Limb (tissue), 2 donors: ENCODE data around the gene MMP8.

Experiments used
- DNase-seq, 2 donors: peaks; one replicate each; pipeline ENCODE4 v3.0.0-alpha.2; 2016; ENCODE audit errors: extremely low spot score in 2 of 2

The MMP8 gene

GRCh38 chr11:102727890-102728289, 3.1 kb upstream of the MMP8 start:
- DNase-seq = no peak

DNA sequence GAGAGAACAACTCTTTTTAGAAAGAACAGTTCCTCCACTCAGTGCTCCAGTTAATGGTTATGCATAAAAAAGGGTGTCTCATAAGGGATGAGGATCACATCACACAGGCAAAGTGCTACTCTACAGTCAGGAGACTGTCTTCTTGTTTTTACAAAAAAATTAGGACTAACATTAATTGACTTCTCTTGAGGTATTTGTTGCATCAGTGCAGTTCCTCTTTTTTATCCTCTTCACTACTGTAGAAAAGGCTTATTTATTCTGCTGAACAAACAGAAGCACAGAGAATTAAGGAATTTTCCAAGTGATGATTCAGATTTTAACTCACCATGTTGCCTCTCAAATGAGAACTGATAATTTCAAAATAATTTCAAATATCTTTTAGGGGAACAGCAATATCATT, 1.9 kb downstream of the MMP8 start:
- no peak for DNase-seq

DNA sequence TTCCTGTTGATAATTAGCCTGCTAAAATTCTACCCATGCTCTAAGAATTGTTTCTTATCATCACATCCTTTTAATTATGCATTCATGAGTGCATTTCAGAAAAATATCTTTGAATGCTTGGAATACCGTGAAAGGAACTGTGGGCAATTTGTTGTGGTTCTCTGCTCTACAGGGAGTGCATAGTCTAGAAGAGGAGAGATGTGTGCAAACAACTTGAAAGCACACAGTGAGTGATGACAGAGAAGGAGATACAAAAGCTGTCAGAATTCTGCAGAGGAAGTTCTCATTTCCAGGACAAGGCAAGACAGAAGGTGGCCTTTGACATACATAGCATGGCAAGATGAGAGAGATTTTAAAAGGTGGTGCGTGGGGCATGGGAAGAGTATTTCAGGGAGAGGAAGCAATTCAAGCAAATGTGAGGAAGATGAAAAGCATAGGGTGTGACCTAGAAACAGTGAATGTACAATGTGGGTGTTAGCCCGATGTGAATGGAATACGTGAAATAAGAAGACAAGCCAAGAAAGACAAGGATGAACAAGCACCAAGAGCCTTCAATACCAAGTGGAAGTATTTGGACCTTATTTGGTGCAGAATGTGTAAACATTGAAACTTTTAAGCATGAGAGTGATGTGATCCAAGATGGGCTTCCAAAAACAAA, 5.0 kb downstream of the MMP8 start:
- DNase-seq = no peak

GRCh38 chr11:102717280-102717679, 7.5 kb downstream of the MMP8 start:
- DNase-seq = no peak

GRCh38 chr11:102716527-102716926, 8.2 kb downstream of the MMP8 start:
- DNase-seq = no peak

GRCh38 chr11:102712137-102712536, 12.6 kb downstream of the MMP8 start:
- no peak for DNase-seq

- no peak for DNase-seq
Observed at GRCh38 chr11:102709201-102709945, 15.4 kb downstream of the MMP8 start.

DNA sequence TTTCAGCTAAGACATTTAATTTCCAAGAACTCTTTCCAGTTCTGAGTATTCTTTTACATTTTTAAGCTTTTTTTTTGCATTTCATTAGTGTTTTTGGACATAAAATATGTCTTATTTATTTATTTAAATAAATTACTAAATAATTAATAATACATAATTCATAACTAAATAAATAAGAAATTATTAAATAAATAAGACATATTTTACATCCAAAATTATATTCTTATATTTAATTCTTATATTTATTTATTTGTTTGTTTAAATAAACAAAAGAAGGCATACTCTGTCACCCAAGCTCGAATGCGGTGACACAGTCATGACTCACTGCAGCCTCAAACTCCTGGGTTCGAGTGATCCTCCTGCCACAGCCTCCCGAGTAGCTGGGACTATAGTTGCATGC, 16.1 kb downstream of the MMP8 start:
- no peak for DNase-seq

DNA sequence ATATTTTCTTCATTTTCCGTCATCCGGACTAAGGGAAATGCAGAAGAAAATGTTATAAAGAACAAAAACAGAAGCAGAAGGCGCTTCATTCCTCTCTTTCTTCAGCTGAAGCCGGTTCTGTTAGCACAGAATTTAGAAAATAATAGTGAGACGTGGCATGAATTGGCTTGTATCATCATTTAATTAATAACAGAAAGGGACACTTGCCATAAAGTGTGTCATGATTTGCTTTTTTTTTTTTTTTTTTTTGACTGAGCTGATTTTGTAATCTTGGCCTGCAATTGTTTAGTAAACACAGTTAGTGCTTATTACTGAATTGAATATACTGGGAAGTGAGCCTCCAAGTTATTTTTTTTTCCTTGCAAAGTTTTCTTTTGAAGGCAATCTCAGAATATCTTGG, 19.1 kb downstream of the MMP8 start, which contains the start of gene MMP27:
Gene MMP27, minus strand, starts transcription at position 144 of the 400 bp plus-strand sequence. Its CDS starts 55 bp downstream, at position 89.
- DNase-seq = no peak

GRCh38 chr11:102704841-102705240, 19.9 kb downstream of the MMP8 start:
- DNase-seq = no peak

- DNase-seq = no peak
Observed at GRCh38 chr11:102703826-102704493, 20.8 kb downstream of the MMP8 start.

DNA sequence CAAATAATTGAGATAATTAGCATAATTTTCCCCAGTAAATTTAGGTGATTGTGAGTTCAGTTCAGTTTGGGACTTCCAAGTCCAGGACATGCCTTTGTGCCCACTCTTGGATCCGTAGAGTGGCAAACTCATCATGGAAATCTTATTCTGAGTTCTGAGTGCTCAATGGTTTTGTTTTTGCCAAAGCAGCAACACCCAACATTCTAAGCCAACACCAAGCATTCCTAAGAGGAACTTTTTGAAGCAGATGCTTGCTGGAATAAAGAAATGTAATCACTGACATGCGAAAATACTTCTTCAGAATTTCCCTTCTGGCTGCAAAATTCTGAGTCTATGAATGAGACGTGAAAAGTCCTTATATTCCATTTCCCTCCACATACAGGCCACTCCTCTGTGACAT, 29.6 kb downstream of the MMP8 start:
- no peak for DNase-seq

GRCh38 chr11:102685754-102686153, 39.0 kb downstream of the MMP8 start:
- DNase-seq = no peak

- DNase-seq = no peak
Observed at GRCh38 chr11:102685338-102685737, 39.4 kb downstream of the MMP8 start.

DNA sequence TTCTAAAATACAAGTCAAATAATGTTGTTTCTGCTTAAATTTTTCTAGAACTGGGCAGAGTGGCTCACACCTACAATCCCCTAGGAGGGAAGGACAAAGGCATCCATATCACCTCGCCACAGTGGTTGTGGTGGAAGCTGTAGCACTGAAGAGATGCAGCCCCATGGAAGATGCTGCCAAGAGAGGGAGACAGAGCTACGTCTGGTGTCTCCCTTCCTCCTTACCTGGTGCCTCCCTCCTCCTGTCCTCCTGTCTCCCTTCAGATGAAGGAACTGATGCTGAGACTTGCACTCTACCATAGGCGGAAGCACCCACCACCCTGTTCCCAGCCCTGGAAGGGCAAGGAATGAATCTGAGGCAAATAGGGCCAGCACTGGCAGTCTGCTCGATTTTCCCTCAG, 41.5 kb downstream of the MMP8 start:
- no peak for DNase-seq

DNA sequence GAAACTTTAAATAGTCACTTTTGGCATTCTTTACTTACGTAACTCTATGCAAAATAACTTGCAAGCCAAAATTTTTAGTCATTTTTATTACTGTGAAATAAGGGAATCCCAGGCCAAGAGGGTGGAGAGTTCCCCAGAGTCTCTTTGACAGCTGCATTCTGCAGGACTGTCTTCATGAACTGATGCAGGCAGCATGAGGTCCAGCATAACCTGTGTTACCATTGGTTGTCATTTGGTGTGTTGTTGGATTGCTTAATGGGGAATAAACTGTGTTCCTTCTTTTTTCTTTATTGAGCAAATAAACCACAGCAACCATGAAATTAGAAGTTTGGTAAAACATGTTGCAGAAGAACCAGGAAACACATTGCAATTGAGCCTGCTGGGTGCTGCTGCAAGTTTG, 43.8 kb downstream of the MMP8 start:
- DNase-seq = no peak

- DNase-seq = no peak
Observed at GRCh38 chr11:102678022-102678421, 46.7 kb downstream of the MMP8 start.

DNA sequence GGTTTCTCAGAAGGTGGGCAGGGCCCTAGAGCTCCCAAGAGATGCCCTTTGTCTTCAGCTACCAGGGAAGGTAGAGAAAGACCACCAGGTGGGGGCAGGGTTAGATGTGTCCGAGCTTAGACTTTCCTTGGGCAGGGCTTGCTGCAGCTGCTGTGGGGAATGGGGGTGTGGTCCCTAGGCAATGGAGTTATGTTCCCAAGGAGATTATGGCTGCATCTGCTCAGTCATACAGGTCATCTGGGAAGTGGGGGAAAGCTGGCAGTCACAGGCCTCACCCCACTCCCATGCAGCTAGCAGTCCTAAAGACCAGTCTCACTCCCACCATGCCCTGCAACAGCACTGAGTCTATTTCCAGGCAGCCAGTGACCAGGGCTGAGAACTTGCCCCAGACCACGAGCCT, 48.7 kb downstream of the MMP8 start:
- DNase-seq = no peak

- DNase-seq = no peak
Observed at GRCh38 chr11:102669664-102670063, 55.1 kb downstream of the MMP8 start.

GRCh38 chr11:102666331-102666957, 58.3 kb downstream of the MMP8 start:
- DNase-seq = no peak

GRCh38 chr11:102664001-102664752, 60.6 kb downstream of the MMP8 start:
- no peak for DNase-seq
